Measurements from ENCODE around the gene APBB3.

APBB3 gene

DNA sequence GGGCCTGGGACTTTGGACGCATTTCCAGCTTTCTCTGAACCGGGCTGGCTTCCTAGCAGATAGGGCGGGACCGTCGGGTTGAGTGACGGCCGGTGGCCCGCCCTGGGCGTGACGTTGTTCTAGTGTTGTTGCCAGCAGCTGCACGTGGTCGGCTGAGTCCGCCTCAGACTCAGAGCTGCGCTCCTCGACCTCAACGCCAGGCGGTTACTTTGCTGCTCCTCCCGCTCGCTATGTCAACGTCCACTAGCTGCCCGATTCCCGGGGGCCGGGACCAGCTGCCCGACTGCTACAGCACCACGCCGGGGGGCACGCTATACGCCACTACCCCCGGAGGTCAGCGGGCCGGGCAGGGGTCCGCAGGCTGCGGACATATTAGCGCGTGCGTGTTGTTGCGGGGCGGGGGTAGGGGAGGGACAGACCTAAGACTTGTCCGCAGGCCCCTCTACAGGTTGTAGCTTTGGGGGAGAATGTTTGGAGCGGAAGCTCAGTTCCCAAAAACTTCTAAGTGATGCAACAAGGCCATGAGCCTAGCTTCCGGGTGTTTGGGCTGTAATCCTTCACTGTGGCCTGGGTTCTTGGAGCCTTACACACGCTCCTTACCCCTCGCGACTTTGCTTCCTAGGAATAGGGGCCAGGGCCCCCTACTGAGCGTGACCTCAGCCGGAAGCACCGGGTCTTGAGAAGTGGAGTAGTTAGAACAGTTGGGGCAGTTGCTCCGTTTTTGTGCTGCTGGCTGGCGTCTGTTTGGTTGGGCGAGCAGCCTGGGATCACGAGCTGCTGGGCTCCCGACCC, 16.7 kb downstream of the APBB3 start, which contains the start of gene EIF4EBP3:
TSS of gene EIF4EBP3 (plus strand) at position 155 of the 792 bp plus-strand sequence. CDS start at position 231, 76 bp downstream.
- DNase-seq (ENCODE audit: low read depth in 1 of 2, low spot score in 1 of 2) = peak in 1 of 2 experiments; percentile 52
- TF ChIP-seq JUND (IDR thresholded peaks at IDR 0.05; ENCODE audit: low read depth) = no peak
- in situ Hi-C loops (cut with HindIII; ENCODE audit: low pct_unique_long_range_greater_than_20kb, low sequenced_read_pairs) = no loop called here

DNA sequence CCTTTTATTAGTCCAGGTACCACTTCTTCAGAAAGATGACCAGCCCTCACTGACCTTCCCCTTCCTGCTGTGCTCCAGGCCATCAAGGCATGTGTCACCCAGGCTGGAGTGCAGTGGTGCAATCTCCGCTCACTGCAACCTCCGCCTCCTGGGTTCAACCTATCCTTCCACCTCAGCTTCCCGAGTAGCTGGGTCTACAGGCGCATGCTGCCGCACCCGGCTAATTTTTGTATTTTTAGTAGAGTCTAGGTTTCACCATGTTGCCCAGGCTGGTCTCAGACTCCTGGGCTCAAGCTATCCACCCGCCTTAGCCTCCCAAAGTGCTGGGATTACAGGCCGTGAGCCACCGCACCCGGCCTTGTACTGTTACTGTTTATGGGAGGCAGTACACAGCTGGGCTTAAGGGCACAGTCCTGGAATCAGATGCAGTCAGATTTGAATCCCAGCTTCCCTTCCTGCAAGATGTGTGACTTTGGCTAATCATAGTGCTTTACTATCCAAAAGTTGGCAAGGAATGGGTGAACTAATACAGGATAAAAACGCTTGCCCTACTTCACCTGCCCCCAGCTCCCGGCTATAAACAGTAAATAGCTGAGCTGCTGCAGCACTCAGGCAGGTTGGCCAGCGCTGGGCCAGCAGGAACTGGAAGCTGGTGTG, 17.4 kb downstream of the APBB3 start:
- in situ Hi-C loops (cut with HindIII; ENCODE audit: low pct_unique_long_range_greater_than_20kb, low sequenced_read_pairs) = no loop called here
- TF ChIP-seq JUND (IDR thresholded peaks at IDR 0.05; ENCODE audit: low read depth) = no peak
- no peak for DNase-seq (ENCODE audit: low read depth in 1 of 2, low spot score in 1 of 2)

DNA sequence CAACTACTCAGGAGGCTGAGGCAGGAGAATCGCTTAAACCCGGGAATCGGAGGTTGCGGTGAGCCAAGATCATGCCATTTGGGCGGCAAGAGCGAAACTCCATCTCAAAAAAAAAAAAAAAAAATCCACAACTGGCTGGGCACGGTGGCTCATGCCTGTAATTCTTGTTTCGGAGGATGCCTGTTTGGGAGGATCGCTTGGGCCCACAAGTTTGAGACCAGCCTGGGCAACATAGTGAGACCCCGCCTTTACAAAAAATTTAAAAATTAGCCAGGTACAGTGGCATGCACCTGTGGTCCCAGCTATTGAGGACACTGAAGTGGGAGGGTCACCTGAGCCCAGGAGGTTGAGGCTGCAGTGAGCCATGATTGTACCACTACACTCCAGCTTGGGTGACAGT, 18.8 kb downstream of the APBB3 start:
- no peak for DNase-seq (ENCODE audit: low read depth in 1 of 2, low spot score in 1 of 2)
- in situ Hi-C loops (cut with HindIII; ENCODE audit: low pct_unique_long_range_greater_than_20kb, low sequenced_read_pairs) = no loop called here
- no peak for TF ChIP-seq JUND (IDR thresholded peaks at IDR 0.05; ENCODE audit: low read depth)

DNA sequence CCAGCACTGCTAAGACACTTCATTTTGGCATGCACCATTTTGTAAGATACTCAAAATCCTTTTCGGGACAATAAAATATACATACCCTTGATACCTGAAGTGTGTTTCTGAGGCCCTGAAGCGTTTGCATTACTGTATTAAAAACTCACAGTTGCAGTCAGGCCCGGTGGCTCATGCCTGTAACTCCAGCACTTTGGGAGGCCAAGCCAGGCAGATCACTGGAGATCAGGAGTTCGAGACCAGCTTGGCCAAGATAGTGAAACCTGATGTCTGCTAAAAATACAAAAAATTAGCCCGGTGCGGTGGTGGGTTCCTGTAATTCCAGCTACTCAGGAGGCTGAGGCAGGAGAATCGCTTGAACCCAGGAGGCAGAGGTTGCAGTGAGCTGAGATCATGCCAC, 19.4 kb downstream of the APBB3 start:
- in situ Hi-C loops (cut with HindIII; ENCODE audit: low pct_unique_long_range_greater_than_20kb, low sequenced_read_pairs) = no loop called here
- no peak for TF ChIP-seq JUND (IDR thresholded peaks at IDR 0.05; ENCODE audit: low read depth)
- no peak for DNase-seq (ENCODE audit: low read depth in 1 of 2, low spot score in 1 of 2)

DNA sequence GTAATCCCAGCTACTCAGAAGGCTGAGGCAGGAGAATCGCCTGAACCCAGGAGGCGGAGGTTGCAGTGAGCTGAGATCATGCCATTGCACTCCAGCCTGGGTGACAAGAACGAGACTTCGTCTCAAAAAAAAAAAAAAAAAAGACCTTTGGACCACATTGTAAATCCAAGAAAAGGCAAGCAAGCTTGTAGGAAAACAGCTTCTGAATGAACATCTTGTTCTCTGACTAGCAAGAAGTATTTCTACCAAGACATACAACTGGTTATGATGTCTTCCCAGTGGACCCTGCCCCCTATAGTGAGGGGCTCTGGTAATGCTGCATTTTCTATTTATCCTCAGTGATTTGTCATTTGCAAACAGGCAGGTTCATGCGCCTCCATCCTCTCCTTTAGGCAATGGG, 21.4 kb downstream of the APBB3 start:
- TF ChIP-seq JUND (IDR thresholded peaks at IDR 0.05; ENCODE audit: low read depth) = no peak
- no peak for DNase-seq (ENCODE audit: low read depth in 1 of 2, low spot score in 1 of 2)
- in situ Hi-C loops (cut with HindIII; ENCODE audit: low pct_unique_long_range_greater_than_20kb, low sequenced_read_pairs) = no loop called here

DNA sequence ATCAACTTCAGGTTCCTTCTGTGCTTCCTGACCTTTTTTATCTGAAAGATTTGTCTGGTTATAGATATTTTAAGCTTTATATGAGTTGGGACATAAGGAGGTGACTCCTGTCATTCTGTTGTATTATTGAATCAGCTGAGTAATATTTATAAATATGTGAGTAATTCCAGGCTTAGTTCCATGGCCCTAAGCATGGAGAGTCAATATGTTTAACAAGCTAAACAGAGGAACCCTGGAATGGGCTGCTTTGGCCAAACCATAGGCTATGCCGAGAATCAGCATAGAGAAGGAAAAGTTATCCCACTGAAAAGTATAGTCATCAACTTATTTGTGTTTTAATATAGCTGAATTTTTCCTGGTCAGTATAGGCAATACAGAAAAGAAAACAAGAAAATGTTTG, 24.2 kb downstream of the APBB3 start:
- no peak for TF ChIP-seq JUND (IDR thresholded peaks at IDR 0.05; ENCODE audit: low read depth)
- no peak for DNase-seq (ENCODE audit: low read depth in 1 of 2, low spot score in 1 of 2)
- in situ Hi-C loops (cut with HindIII; ENCODE audit: low pct_unique_long_range_greater_than_20kb, low sequenced_read_pairs) = no loop called here

DNA sequence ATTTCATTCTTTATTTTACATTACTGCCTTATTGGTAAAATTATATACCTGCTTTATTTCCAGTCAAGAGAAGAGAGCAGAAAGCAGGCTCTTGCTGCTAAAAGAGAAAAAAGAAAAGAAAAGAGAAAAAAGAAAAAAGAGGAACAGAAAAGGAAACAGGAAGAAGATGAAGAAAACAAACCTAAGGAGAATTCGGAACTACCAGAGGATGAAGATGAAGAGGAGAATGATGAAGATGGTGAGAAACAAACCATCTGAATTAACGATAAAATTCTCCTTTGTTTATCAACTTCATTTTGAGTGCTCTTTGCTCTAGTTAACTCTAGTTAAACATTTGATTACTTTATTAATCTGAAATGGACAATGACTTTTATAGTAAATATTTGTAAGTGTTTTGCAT, 40.4 kb downstream of the APBB3 start:
- DNase-seq (ENCODE audit: low read depth in 1 of 2, low spot score in 1 of 2) = no peak
- no peak for TF ChIP-seq JUND (IDR thresholded peaks at IDR 0.05; ENCODE audit: low read depth)
- in situ Hi-C loops (cut with HindIII; ENCODE audit: low pct_unique_long_range_greater_than_20kb, low sequenced_read_pairs) = no loop called here

DNA sequence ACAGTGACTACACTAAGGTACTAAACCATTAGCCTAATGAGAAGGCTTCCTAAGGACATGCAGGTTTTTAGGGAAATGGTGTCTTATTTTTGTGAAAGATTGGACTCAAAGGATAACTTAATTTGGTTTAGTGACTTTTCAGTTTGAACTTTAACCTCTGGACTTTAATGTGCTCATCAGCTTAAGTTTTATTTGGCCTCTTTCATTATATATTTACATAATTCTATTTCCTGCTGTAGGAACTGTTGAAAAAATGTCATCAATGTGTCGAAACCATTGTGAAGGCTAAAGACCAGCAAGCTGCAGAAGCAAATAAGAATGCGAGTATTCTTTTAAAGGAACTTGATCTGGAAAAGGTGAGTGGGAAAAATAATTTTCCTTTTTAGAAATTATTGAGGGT, 51.3 kb downstream of the APBB3 start:
- in situ Hi-C loops (cut with HindIII; ENCODE audit: low pct_unique_long_range_greater_than_20kb, low sequenced_read_pairs) = no loop called here
- TF ChIP-seq JUND (IDR thresholded peaks at IDR 0.05; ENCODE audit: low read depth) = no peak
- DNase-seq (ENCODE audit: low read depth in 1 of 2, low spot score in 1 of 2) = no peak

DNA sequence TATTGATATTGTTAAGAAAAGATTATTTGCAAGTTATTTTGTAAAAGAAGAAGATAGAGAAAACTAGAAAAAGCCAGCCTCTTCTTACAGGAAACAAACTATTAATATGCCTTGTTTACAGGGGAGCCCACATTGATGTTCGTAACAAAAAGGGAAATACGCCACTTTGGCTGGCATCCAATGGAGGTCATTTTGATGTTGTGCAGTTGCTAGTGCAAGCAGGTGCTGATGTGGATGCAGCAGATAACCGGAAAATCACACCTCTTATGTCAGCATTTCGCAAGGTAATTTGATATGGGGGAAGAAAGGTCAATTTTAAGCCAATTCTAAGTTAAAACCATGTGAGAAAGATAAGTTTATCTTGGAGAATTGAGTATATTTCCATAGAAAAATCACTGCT, 54.5 kb downstream of the APBB3 start:
- in situ Hi-C loops (cut with HindIII; ENCODE audit: low pct_unique_long_range_greater_than_20kb, low sequenced_read_pairs) = no loop called here
- TF ChIP-seq JUND (IDR thresholded peaks at IDR 0.05; ENCODE audit: low read depth) = no peak
- no peak for DNase-seq (ENCODE audit: low read depth in 1 of 2, low spot score in 1 of 2)
